SU-DHL-6 (cell line): ENCODE results near the gene GRB10.

ENCODE experiments used
- H2AFZ ChIP-seq: fragments of 200-600 bp; sonication (generic); 2 replicates; pipeline ENCODE4 v1.6.1; 2014; ENCODE audit warnings: low read depth, mild to moderate bottlenecking, moderate library complexity, mixed read lengths, antibody characterized with exemption, low read length; ENCODE audit not compliant: severe bottlenecking
- H3F3A ChIP-seq: fragments of 200-600 bp; shearing (Covaris generic); 2 replicates; pipeline ENCODE4 v1.6.0; 2016; ENCODE audit warnings: antibody characterized with exemption, mild to moderate bottlenecking; ENCODE audit not compliant: insufficient read depth
- H3K27ac ChIP-seq: fragments of 200-600 bp; sonication (generic); 2 replicates; pipeline ENCODE4 v1.5.1; 2016; ENCODE audit warnings: low read depth, mild to moderate bottlenecking, low read length, moderate library complexity, mixed read lengths
- H3K27me3 ChIP-seq: fragments of 200-600 bp; sonication (generic), shearing (Covaris generic); 2 replicates; pipeline ENCODE4 v1.6.0; 2014; ENCODE audit warnings: mild to moderate bottlenecking, low read length
- H3K36me3 ChIP-seq: fragments of 200-600 bp; sonication (generic); 2 replicates; pipeline ENCODE4 v1.6.1; 2014; ENCODE audit warnings: mild to moderate bottlenecking, low read length, mixed read lengths
- H3K4me2 ChIP-seq: fragments of 300-600, 200-600 bp; shearing (Covaris generic), sonication (generic); 2 replicates; pipeline ENCODE4 v1.6.0; 2014; ENCODE audit warnings: low read length, low read depth, mild to moderate bottlenecking; ENCODE audit not compliant: poor library complexity, severe bottlenecking
- H3K4me3 ChIP-seq: fragments of 200-600 bp; sonication (generic); 2 replicates; pipeline ENCODE4 v1.5.1; 2014; ENCODE audit warnings: antibody characterized with exemption, low read length, mild to moderate bottlenecking, mixed read lengths; ENCODE audit not compliant: insufficient read depth, poor library complexity, severe bottlenecking
- H3K79me2 ChIP-seq: fragments of 200-600 bp; sonication (generic); 2 replicates; pipeline ENCODE4 v1.6.1; 2014; ENCODE audit warnings: mild to moderate bottlenecking, low read length, moderate library complexity; ENCODE audit not compliant: insufficient read depth
- H3K9ac ChIP-seq: fragments of 200-600 bp; sonication (generic); 2 replicates; pipeline ENCODE4 v1.7.0; 2014; ENCODE audit warnings: mild to moderate bottlenecking, low read length
- H3K9me2 ChIP-seq: fragments of 200-600 bp; sonication (generic); replicated peaks from 2 replicates; pipeline ENCODE4 v1.6.1; 2014; ENCODE audit warnings: low read length; ENCODE audit not compliant: insufficient read depth
- H3K9me3 ChIP-seq: fragments of 200-600 bp; sonication (generic); 2 replicates; pipeline ENCODE4 v1.6.1; 2014; ENCODE audit warnings: low read length, mixed read lengths; ENCODE audit not compliant: insufficient read depth
- H4K20me1 ChIP-seq: fragments of 200-600 bp; sonication (generic); 2 replicates; pipeline ENCODE4 v1.6.1; 2014; ENCODE audit warnings: low read depth, mild to moderate bottlenecking, antibody characterized with exemption, low read length, moderate library complexity, mixed read lengths
- EZH2phosphoT487 ChIP-seq: fragments of 200-600 bp; sonication (generic), shearing (Covaris generic); conservative IDR thresholded peaks from 2 replicates; pipeline ENCODE4 v1.6.1; 2018; ENCODE audit warnings: mild to moderate bottlenecking, antibody characterized with exemption, low read length, moderate library complexity, mixed read lengths
- TF ChIP-seq, protein P1 (sequence below): fragments of 200-600 bp; sonication (generic); IDR thresholded peaks from one replicate; pipeline ENCODE4 v1.5.1; 2017; ENCODE audit warnings: antibody characterized with exemption, mild to moderate bottlenecking, low read length, moderate library complexity; ENCODE audit not compliant: insufficient read depth, poor library complexity, severe bottlenecking

GRB10 gene

GRCh38 chr7:50628434-50629084 is 154.1 kb downstream of the GRB10 start:
- H4K20me1 ChIP-seq = no peaks in the 10 kb centered on the region
- no peak overlapping the region for H3K4me2 ChIP-seq
- TF ChIP-seq, protein P1, sequence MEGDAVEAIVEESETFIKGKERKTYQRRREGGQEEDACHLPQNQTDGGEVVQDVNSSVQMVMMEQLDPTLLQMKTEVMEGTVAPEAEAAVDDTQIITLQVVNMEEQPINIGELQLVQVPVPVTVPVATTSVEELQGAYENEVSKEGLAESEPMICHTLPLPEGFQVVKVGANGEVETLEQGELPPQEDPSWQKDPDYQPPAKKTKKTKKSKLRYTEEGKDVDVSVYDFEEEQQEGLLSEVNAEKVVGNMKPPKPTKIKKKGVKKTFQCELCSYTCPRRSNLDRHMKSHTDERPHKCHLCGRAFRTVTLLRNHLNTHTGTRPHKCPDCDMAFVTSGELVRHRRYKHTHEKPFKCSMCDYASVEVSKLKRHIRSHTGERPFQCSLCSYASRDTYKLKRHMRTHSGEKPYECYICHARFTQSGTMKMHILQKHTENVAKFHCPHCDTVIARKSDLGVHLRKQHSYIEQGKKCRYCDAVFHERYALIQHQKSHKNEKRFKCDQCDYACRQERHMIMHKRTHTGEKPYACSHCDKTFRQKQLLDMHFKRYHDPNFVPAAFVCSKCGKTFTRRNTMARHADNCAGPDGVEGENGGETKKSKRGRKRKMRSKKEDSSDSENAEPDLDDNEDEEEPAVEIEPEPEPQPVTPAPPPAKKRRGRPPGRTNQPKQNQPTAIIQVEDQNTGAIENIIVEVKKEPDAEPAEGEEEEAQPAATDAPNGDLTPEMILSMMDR = no peak
- TF ChIP-seq EZH2phosphoT487 = no peak
- H3K79me2 ChIP-seq = no peaks in the 10 kb centered on the region
- no peak overlapping the region for H2AFZ ChIP-seq
- no peak overlapping the region for H3K27ac ChIP-seq
- H3K9me3 ChIP-seq = no peaks in the 10 kb centered on the region
- H3K9me2 ChIP-seq = no peaks in the 10 kb centered on the region
- no peaks in the 10 kb centered on the region for H3K27me3 ChIP-seq
- no peak overlapping the region for H3K9ac ChIP-seq
- H3F3A ChIP-seq = no peaks in the 10 kb centered on the region
- H3K36me3 ChIP-seq = no peaks in the 10 kb centered on the region
- H3K4me3 ChIP-seq = no peak overlapping the region

- Histone ChIP-seq H3K4me2 (no peak overlapping the region), H3K9me2 (no peaks in the 10 kb centered on the region), H3K9me3 (no peaks in the 10 kb centered on the region), H3K4me3 (no peak overlapping the region), H3K27me3 (no peaks in the 10 kb centered on the region), H3K36me3 (no peaks in the 10 kb centered on the region), H3K27ac (no peak overlapping the region), H3F3A (no peaks in the 10 kb centered on the region), H2AFZ (no peak overlapping the region), H3K79me2 (no peaks in the 10 kb centered on the region), H4K20me1 (no peaks in the 10 kb centered on the region), H3K9ac (no peak overlapping the region)
- TF ChIP-seq, protein P1 = no peak
- no peak for TF ChIP-seq EZH2phosphoT487
These were observed 154.8 kb downstream of the GRB10 start for GRCh38 chr7:50627824-50628361.

GRCh38 chr7:50626286-50626685 is 156.4 kb downstream of the GRB10 start:
- no peak overlapping the region for H3K4me3 ChIP-seq
- no peaks in the 10 kb centered on the region for H4K20me1 ChIP-seq
- H3K9ac ChIP-seq = no peak overlapping the region
- no peaks in the 10 kb centered on the region for H3F3A ChIP-seq
- H3K4me2 ChIP-seq = no peak overlapping the region
- H2AFZ ChIP-seq = no peak overlapping the region
- H3K27ac ChIP-seq = no peak overlapping the region
- H3K9me2 ChIP-seq = no peaks in the 10 kb centered on the region
- H3K27me3 ChIP-seq = no peaks in the 10 kb centered on the region
- TF ChIP-seq EZH2phosphoT487 = no peak
- TF ChIP-seq, protein P1 = no peak
- no peaks in the 10 kb centered on the region for H3K36me3 ChIP-seq
- no peaks in the 10 kb centered on the region for H3K79me2 ChIP-seq
- no peaks in the 10 kb centered on the region for H3K9me3 ChIP-seq
